Measurements from ENCODE around the gene MINDY3.
A peak's percentile ranks its signal among the peaks of the same experiment; 100 is the strongest.
"Not testable (repeated sequence)": the region's sequence is repeated elsewhere in the genome, so short reads cannot be mapped to it uniquely, and the experiment has no call there.

Gene MINDY3

DNA sequence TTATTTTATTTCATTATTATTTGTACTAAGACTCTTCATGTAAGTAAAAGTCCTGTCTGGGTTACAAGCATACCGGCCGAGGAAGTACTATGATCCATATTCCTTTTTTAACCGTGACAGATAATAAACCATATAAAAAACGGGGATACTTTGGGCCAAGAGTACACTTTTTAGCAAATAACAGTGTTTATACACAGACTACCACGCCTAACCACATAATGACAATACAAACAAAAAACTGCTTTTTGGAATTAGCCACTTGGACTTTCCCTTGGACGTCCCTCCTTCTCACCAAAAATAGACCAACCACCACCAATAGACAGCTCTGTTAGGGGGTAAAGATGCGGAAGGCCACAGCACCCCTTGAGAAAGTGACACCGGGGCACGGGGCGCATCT lies 800 bp downstream of the MINDY3 start:
- H3K36me3 ChIP-seq (ENCODE audit: control insufficient read depth in 5 of 5, insufficient read depth in 5 of 5, low read length in 5 of 5) = no peaks in the 10 kb centered on the region
- H3K4me1 ChIP-seq (ENCODE audit: control insufficient read depth in 5 of 5, insufficient read depth in 5 of 5, low read length in 5 of 5) = peaks cover 2 to 37% (median 26%) of the 10 kb centered on the region in 5 donors
- peak overlapping the region; percentile 71 to 96 (median 84) for H3K9ac ChIP-seq (ENCODE audit: low read length in 5 of 5)
- peak overlapping the region; percentile 93 to 98 (median 97) for H3K4me3 ChIP-seq (ENCODE audit: low read depth in 1 of 5, low read length in 5 of 5)
- peak overlapping the region; percentile 80 for H3K27ac ChIP-seq (ENCODE audit: low read depth, low read length)
- peaks cover 0 to 5% (median 0%) of the 10 kb centered on the region in 5 donors for H3K27me3 ChIP-seq (ENCODE audit: control insufficient read depth in 5 of 5, insufficient read depth in 4 of 5, low read length in 5 of 5)
- H3K9me3 ChIP-seq (ENCODE audit: control insufficient read depth in 5 of 5, low read length in 5 of 5) = no peaks in the 10 kb centered on the region

DNA sequence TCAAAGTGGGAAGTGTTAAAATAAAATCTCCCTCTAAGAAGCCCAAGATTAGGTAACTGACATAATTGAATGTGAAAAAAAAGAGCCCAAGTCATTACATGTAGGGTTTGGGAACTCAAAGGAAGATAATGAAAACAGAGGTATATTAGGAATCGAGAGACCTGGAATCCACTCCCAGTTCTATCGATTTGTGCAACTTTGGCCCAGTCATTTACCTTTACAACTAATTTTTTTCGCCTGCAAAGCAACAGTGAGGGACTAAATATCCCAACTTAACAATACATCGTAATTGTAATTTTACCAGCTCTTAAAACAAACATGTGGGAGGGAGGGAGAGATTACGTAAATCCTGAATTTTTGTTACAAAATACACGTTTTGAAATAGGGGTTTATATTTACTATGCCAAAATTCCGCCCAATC lies 1.4 kb downstream of the MINDY3 start:
- Histone ChIP-seq H3K27me3 (ENCODE audit: control insufficient read depth in 5 of 5, insufficient read depth in 4 of 5, low read length in 5 of 5) (peaks cover 0 to 3% (median 0%) of the 10 kb centered on the region in 5 donors), H3K4me1 (ENCODE audit: control insufficient read depth in 5 of 5, insufficient read depth in 5 of 5, low read length in 5 of 5) (peaks cover 2 to 37% (median 26%) of the 10 kb centered on the region in 5 donors), H3K27ac (ENCODE audit: low read depth, low read length) (peak overlapping the region; percentile 80), H3K4me3 (ENCODE audit: low read depth in 1 of 5, low read length in 5 of 5) (peak overlapping the region; percentile 93 to 98 (median 97)), H3K9me3 (ENCODE audit: control insufficient read depth in 5 of 5, low read length in 5 of 5) (no peaks in the 10 kb centered on the region), H3K36me3 (ENCODE audit: control insufficient read depth in 5 of 5, insufficient read depth in 5 of 5, low read length in 5 of 5) (no peaks in the 10 kb centered on the region), H3K9ac (ENCODE audit: low read length in 5 of 5) (peak overlapping the region in 3 of 5 donors; percentile 71 to 96 (median 86))

DNA sequence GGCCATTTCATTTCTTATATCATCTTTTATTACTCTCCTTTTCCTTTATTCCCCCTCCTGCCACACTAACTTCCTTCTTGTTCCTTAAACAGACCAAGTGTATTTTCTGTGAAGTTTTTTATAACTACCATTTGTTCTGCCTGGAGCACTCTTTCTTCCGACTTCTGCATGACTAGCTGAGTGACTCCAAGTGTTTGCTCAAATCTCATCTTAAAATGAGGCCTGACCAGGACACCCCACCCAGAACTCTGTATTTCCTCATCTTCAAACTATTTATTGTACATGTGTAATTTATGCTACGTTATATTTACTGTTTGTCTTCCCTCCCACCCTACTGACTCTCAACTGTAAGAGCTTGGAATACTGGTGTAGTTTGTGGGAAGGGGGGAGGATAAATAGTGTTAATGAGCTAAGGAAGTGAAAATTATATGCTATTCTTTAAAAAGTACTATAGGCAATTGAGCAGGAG lies 3.2 kb downstream of the MINDY3 start:
- H3K4me3 ChIP-seq (ENCODE audit: low read depth in 1 of 5, low read length in 5 of 5) = no peak overlapping the region
- peaks cover 2 to 37% (median 26%) of the 10 kb centered on the region in 5 donors for H3K4me1 ChIP-seq (ENCODE audit: control insufficient read depth in 5 of 5, insufficient read depth in 5 of 5, low read length in 5 of 5)
- H3K9me3 ChIP-seq (ENCODE audit: control insufficient read depth in 5 of 5, low read length in 5 of 5) = no peaks in the 10 kb centered on the region
- H3K9ac ChIP-seq (ENCODE audit: low read length in 5 of 5) = peak overlapping the region in 1 of 5 donors; percentile 15
- no peak overlapping the region for H3K27ac ChIP-seq (ENCODE audit: low read depth, low read length)
- H3K27me3 ChIP-seq (ENCODE audit: control insufficient read depth in 5 of 5, insufficient read depth in 4 of 5, low read length in 5 of 5) = no peaks in the 10 kb centered on the region
- no peaks in the 10 kb centered on the region for H3K36me3 ChIP-seq (ENCODE audit: control insufficient read depth in 5 of 5, insufficient read depth in 5 of 5, low read length in 5 of 5)

DNA sequence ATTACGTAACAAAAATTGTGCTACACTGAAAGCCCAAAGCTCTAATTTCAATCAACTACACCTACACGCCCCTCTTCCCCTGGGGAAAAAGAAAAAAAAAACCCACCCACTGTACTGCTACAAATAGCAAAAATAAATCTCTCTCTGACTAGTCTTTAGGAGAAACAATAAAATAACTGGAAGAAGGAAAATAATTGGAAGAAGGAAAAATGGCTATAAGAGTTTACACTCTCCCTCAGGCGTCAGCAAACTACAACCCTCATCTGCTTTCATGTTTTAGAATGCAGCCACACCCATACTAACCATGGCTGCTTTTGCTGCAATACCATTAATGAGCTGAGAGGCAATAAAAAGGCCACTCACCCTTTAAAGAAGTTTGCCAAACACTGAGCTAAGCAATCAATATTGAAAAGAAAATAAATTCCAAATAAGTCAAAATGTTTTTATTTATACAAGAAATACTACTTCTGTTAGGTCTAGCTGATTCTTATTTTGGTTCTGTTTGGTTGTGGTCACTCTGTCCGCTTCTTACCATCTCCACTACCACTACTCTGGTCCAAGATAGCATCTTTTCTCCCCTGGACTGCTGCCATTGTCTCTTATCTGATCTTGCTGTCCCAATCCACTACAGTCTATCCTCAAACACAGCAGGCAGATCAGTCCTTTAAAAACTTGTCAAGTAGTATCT lies 3.8 kb downstream of the MINDY3 start:
- Histone ChIP-seq H3K9ac (ENCODE audit: low read length in 5 of 5) (peak overlapping the region in 2 of 5 donors; percentile 15 to 21), H3K4me3 (ENCODE audit: low read depth in 1 of 5, low read length in 5 of 5) (no peak overlapping the region), H3K9me3 (ENCODE audit: control insufficient read depth in 5 of 5, low read length in 5 of 5) (peaks cover 0 to under 1% (median 0%) of the 10 kb centered on the region in 5 donors), H3K4me1 (ENCODE audit: control insufficient read depth in 5 of 5, insufficient read depth in 5 of 5, low read length in 5 of 5) (peaks cover 2 to 37% (median 26%) of the 10 kb centered on the region in 5 donors), H3K27ac (ENCODE audit: low read depth, low read length) (no peak overlapping the region), H3K36me3 (ENCODE audit: control insufficient read depth in 5 of 5, insufficient read depth in 5 of 5, low read length in 5 of 5) (no peaks in the 10 kb centered on the region), H3K27me3 (ENCODE audit: control insufficient read depth in 5 of 5, insufficient read depth in 4 of 5, low read length in 5 of 5) (no peaks in the 10 kb centered on the region)

DNA sequence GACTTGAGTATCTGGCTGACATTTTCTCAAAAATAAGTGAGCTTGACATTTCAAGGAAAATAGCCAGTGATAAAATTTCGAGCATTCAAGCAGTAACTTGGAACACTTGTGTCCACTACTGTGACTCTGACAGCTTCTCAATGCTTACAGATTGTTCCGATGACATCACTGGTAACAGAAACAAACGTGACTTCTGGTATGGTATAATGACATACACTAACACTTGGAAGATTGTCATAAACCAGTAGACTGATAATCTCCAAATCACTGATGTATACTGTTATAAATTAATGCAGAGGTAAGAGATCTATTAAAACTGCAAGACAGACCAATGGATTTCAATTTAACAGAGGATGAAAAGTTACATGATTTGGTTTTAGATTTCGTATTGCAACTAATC lies 6.5 kb downstream of the MINDY3 start:
- Histone ChIP-seq H3K4me1 (ENCODE audit: control insufficient read depth in 5 of 5, insufficient read depth in 5 of 5, low read length in 5 of 5) (peaks cover 0 to 21% (median 12%) of the 10 kb centered on the region in 5 donors), H3K36me3 (ENCODE audit: control insufficient read depth in 5 of 5, insufficient read depth in 5 of 5, low read length in 5 of 5) (no peaks in the 10 kb centered on the region), H3K4me3 (ENCODE audit: low read depth in 1 of 5, low read length in 5 of 5) (no peak overlapping the region), H3K9ac (ENCODE audit: low read length in 5 of 5) (no peak overlapping the region), H3K9me3 (ENCODE audit: control insufficient read depth in 5 of 5, low read length in 5 of 5) (peaks cover 0 to 8% (median 0%) of the 10 kb centered on the region in 5 donors), H3K27me3 (ENCODE audit: control insufficient read depth in 5 of 5, insufficient read depth in 4 of 5, low read length in 5 of 5) (no peaks in the 10 kb centered on the region), H3K27ac (ENCODE audit: low read depth, low read length) (no peak overlapping the region)

DNA sequence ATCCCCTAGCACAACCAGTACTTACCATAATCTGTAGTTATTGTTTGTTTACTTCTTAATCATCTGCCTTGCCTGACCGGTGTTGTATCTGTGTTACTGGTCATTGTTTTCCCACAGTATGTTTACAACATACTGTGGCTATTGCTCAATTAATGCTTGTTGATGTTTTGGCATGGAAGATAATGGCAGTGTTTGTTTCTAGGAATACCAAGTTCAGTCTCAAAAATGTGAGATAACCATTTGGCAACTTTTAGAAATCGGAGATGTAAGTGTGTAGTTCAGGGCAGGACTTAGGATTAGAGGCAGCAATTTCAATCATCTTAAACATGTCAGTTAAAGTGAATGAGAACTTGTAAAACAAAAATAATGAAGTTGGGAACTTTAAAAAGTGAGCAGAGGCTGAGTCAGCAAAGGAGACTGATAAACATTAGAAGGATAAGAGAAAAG lies 8.2 kb downstream of the MINDY3 start:
- no peaks in the 10 kb centered on the region for H3K36me3 ChIP-seq (ENCODE audit: control insufficient read depth in 5 of 5, insufficient read depth in 5 of 5, low read length in 5 of 5)
- H3K27me3 ChIP-seq (ENCODE audit: control insufficient read depth in 5 of 5, insufficient read depth in 4 of 5, low read length in 5 of 5) = no peaks in the 10 kb centered on the region
- peaks cover 0 to 6% (median 0%) of the 10 kb centered on the region in 5 donors for H3K4me1 ChIP-seq (ENCODE audit: control insufficient read depth in 5 of 5, insufficient read depth in 5 of 5, low read length in 5 of 5)
- H3K9me3 ChIP-seq (ENCODE audit: control insufficient read depth in 5 of 5, low read length in 5 of 5) = peaks cover 0 to 8% (median 0%) of the 10 kb centered on the region in 5 donors
- H3K9ac ChIP-seq (ENCODE audit: low read length in 5 of 5) = no peak overlapping the region
- H3K27ac ChIP-seq (ENCODE audit: low read depth, low read length) = no peak overlapping the region
- H3K4me3 ChIP-seq (ENCODE audit: low read depth in 1 of 5, low read length in 5 of 5) = no peak overlapping the region

DNA sequence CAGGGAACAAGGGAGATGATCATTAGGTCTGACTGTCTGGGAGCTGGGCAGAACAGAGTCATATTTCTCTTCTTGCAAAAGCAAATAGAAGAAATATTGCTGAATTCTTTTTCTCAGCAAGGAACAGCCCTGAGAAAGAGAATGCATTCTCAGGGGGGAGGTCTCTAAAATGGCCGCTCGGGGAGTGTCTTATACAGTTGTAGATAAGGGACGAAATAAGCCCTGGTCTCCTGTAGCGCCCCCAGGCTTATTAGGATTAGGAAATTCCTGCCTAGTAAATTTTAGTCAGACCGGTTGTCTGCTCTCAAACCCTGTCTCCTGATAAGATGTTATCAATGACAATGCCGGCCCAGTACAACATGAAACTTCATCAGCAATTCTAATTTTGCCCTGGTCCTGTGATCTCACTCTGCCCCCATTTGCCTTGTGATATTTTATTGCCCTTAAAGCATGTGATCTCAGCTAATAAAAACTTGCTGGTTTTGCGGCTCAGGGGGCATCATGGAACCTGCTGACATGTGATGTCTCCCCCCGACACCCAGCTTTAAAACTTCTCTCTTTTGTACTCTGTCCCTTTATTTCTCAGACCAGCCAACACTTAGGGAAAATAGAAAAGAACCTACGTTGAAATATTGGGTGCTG lies 9.8 kb downstream of the MINDY3 start:
- not testable (repeated sequence) for H3K27ac ChIP-seq (ENCODE audit: low read depth, low read length); H3K9ac ChIP-seq (ENCODE audit: low read length in 5 of 5); H3K4me3 ChIP-seq (ENCODE audit: low read depth in 1 of 5, low read length in 5 of 5); H3K4me1 ChIP-seq (ENCODE audit: control insufficient read depth in 5 of 5, insufficient read depth in 5 of 5, low read length in 5 of 5); H3K27me3 ChIP-seq (ENCODE audit: control insufficient read depth in 5 of 5, insufficient read depth in 4 of 5, low read length in 5 of 5); H3K9me3 ChIP-seq (ENCODE audit: control insufficient read depth in 5 of 5, low read length in 5 of 5); H3K36me3 ChIP-seq (ENCODE audit: control insufficient read depth in 5 of 5, insufficient read depth in 5 of 5, low read length in 5 of 5)

DNA sequence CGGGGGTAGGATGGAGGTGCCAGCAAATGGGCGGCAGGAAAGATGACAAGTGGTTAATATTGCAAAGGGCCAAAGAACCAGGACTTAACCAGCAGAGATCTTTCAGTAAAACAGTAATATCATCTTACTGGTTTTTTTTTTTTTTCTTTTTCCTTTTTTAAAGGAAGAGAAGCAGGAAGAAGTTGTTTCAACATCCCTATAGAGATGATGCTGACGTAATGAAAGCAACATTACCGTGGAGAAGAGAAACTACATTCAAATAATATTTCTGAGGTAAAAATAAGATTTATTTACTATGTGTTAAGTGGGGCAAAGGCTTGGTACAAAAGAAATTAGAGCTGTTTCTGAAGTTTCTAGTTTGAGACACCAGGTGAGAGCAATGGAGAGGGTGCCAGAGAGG lies 11.0 kb downstream of the MINDY3 start:
- Histone ChIP-seq H3K9me3 (ENCODE audit: control insufficient read depth in 5 of 5, low read length in 5 of 5) (peaks cover 0 to 8% (median 0%) of the 10 kb centered on the region in 5 donors), H3K27ac (ENCODE audit: low read depth, low read length) (no peak overlapping the region), H3K4me3 (ENCODE audit: low read depth in 1 of 5, low read length in 5 of 5) (no peak overlapping the region), H3K9ac (ENCODE audit: low read length in 5 of 5) (no peak overlapping the region), H3K27me3 (ENCODE audit: control insufficient read depth in 5 of 5, insufficient read depth in 4 of 5, low read length in 5 of 5) (no peaks in the 10 kb centered on the region), H3K4me1 (ENCODE audit: control insufficient read depth in 5 of 5, insufficient read depth in 5 of 5, low read length in 5 of 5) (peaks cover 0 to 4% (median 0%) of the 10 kb centered on the region in 5 donors), H3K36me3 (ENCODE audit: control insufficient read depth in 5 of 5, insufficient read depth in 5 of 5, low read length in 5 of 5) (no peaks in the 10 kb centered on the region)

DNA sequence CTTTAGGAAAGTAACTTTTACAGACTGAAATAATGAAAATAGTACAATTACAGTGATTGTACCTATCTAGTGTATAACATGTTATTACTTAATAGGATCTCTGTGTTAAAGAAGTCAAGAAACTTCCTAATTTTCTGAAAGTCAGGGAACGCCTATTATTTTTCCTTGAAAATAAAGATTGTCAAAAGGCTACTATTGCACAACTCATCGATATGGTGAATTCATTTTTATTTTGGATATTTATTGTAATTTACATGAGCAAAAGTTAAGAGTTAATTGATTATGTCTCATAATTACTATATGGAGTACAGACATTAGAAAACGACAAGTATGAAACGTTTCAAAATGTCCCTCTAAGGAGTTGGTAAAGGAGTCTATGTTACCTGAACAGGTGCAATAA lies 12.8 kb downstream of the MINDY3 start:
- Histone ChIP-seq H3K4me1 (ENCODE audit: control insufficient read depth in 5 of 5, insufficient read depth in 5 of 5, low read length in 5 of 5) (peaks cover 0 to 6% (median 2%) of the 10 kb centered on the region in 5 donors), H3K9ac (ENCODE audit: low read length in 5 of 5) (no peak overlapping the region), H3K27me3 (ENCODE audit: control insufficient read depth in 5 of 5, insufficient read depth in 4 of 5, low read length in 5 of 5) (no peaks in the 10 kb centered on the region), H3K27ac (ENCODE audit: low read depth, low read length) (no peak overlapping the region), H3K36me3 (ENCODE audit: control insufficient read depth in 5 of 5, insufficient read depth in 5 of 5, low read length in 5 of 5) (no peaks in the 10 kb centered on the region), H3K4me3 (ENCODE audit: low read depth in 1 of 5, low read length in 5 of 5) (no peak overlapping the region), H3K9me3 (ENCODE audit: control insufficient read depth in 5 of 5, low read length in 5 of 5) (peaks cover 0 to 8% (median 0%) of the 10 kb centered on the region in 5 donors)

DNA sequence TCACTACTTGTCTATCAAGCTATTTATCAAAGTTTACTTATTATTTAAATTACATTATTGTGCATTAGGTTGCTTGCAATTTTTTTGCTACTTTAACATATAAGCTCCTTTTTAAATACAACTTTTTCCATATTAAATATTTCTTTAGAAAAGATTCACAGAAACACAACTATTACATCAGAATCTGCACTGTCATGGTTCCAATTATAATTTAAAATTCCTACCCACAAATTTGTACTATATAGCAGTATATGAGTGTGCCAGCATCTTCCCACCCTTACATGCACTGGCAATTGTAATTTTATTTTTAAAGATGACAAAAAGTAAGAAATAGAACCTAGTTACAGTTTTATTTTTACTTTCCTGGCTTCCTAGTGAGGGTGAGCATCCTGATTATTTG lies 15.8 kb downstream of the MINDY3 start:
- Histone ChIP-seq H3K36me3 (ENCODE audit: control insufficient read depth in 5 of 5, insufficient read depth in 5 of 5, low read length in 5 of 5) (no peaks in the 10 kb centered on the region), H3K9ac (ENCODE audit: low read length in 5 of 5) (no peak overlapping the region), H3K27ac (ENCODE audit: low read depth, low read length) (no peak overlapping the region), H3K9me3 (ENCODE audit: control insufficient read depth in 5 of 5, low read length in 5 of 5) (no peaks in the 10 kb centered on the region), H3K4me1 (ENCODE audit: control insufficient read depth in 5 of 5, insufficient read depth in 5 of 5, low read length in 5 of 5) (peaks cover 0 to 10% (median 4%) of the 10 kb centered on the region in 5 donors), H3K4me3 (ENCODE audit: low read depth in 1 of 5, low read length in 5 of 5) (no peak overlapping the region), H3K27me3 (ENCODE audit: control insufficient read depth in 5 of 5, insufficient read depth in 4 of 5, low read length in 5 of 5) (no peaks in the 10 kb centered on the region)

Measured in subcutaneous abdominal adipose tissue (tissue), 5 donors.